ENCODE results near the gene CPNE9. TPM values are rescaled to one million over a fixed set of nuclear protein-coding genes. Genes with fewer than 3 reads are reported as not detected.
A peak's percentile ranks its signal among the peaks of the same experiment; 100 is the strongest.

The CPNE9 gene
- total RNA-seq, 1 donor from 2014 or later: 54.6 TPM

DNA sequence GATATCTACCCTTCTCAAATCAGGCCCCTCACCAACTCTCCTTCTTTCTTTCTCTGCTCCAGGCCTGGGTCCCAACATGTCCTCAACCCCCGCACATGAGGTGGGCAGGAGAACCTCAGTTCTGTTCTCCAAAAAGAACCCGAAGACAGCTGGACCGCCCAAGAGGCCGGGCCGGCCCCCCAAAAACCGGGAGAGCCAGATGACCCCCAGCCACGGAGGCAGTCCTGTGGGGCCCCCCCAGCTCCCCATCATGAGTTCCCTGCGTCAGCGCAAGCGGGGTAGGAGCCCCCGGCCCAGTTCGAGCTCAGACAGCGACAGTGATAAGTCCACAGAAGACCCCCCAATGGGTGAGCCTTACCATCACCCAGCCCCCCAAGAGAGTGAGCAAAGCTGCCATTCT, 40.5 kb downstream of the CPNE9 start:
- no peak for TF ChIP-seq CTCF (IDR thresholded peaks at IDR 0.05; ENCODE audit: partially characterized antibody, unreplicated experiment)
- DNase-seq: no peak
- Mint-ChIP-seq H3K27ac (ENCODE audit: unreplicated experiment) (no peak overlapping the region), H3K4me3 (ENCODE audit: unreplicated experiment) (no peak overlapping the region), H3K36me3 (ENCODE audit: unreplicated experiment) (no peaks in the 10 kb centered on the region), H3K27me3 (ENCODE audit: unreplicated experiment) (peaks cover 6% of the 10 kb centered on the region), H3K9me3 (ENCODE audit: unreplicated experiment) (peaks cover 6% of the 10 kb centered on the region), H3K4me1 (ENCODE audit: low read depth, unreplicated experiment) (no peaks in the 10 kb centered on the region)

- TF ChIP-seq CTCF (IDR thresholded peaks at IDR 0.05; ENCODE audit: partially characterized antibody, unreplicated experiment): no peak
- H3K4me3 Mint-ChIP-seq (ENCODE audit: unreplicated experiment): no peak overlapping the region
- no peak for DNase-seq
- no peaks in the 10 kb centered on the region for H3K36me3 Mint-ChIP-seq (ENCODE audit: unreplicated experiment)
- H3K4me1 Mint-ChIP-seq (ENCODE audit: low read depth, unreplicated experiment): peaks cover 5% of the 10 kb centered on the region
- H3K9me3 Mint-ChIP-seq (ENCODE audit: unreplicated experiment): peaks cover 13% of the 10 kb centered on the region
- H3K27ac Mint-ChIP-seq (ENCODE audit: unreplicated experiment): no peak overlapping the region
- peaks cover 13% of the 10 kb centered on the region for H3K27me3 Mint-ChIP-seq (ENCODE audit: unreplicated experiment)
Measured at GRCh38 chr3:9745521-9745920, 41.9 kb downstream of the CPNE9 start.

- Mint-ChIP-seq H3K4me3 (ENCODE audit: unreplicated experiment) (no peak overlapping the region), H3K9me3 (ENCODE audit: unreplicated experiment) (peaks cover 13% of the 10 kb centered on the region)
- no peak for TF ChIP-seq CTCF (IDR thresholded peaks at IDR 0.05; ENCODE audit: partially characterized antibody, unreplicated experiment)
Measured at GRCh38 chr3:9746330-9746729, 42.7 kb downstream of the CPNE9 start.

DNA sequence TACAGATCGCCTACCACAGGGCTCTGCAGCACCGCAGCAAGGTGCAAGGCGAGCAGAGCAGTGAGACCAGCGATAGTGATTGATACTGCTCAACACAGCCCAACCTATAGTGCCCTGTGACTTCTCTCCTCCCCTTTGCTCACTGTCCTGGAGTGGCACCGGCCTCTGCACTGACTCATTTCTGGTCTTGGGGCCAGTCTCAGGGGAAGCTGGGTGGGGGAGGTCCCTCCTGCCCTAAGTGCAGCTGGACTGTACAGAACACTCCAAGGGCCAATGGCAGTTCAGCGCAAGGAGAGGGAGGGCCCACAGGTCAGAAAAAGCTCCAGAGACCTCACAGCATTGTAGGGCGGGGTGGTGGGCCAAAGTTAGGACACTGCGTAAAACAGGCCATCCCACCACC, 43.6 kb downstream of the CPNE9 start:
- Mint-ChIP-seq H3K4me1 (ENCODE audit: low read depth, unreplicated experiment) (peaks cover 10% of the 10 kb centered on the region), H3K36me3 (ENCODE audit: unreplicated experiment) (no peaks in the 10 kb centered on the region), H3K4me3 (ENCODE audit: unreplicated experiment) (no peak overlapping the region), H3K27ac (ENCODE audit: unreplicated experiment) (no peak overlapping the region), H3K27me3 (ENCODE audit: unreplicated experiment) (peaks cover 18% of the 10 kb centered on the region), H3K9me3 (ENCODE audit: unreplicated experiment) (peaks cover 13% of the 10 kb centered on the region)
- no peak for DNase-seq
- TF ChIP-seq CTCF (IDR thresholded peaks at IDR 0.05; ENCODE audit: partially characterized antibody, unreplicated experiment): no peak

More at GRCh38 chr3:9746330-9746729, 42.7 kb downstream of the CPNE9 start:
- H3K36me3 Mint-ChIP-seq (ENCODE audit: unreplicated experiment): no peaks in the 10 kb centered on the region
- H3K27me3 Mint-ChIP-seq (ENCODE audit: unreplicated experiment): peaks cover 13% of the 10 kb centered on the region
- peaks cover 7% of the 10 kb centered on the region for H3K4me1 Mint-ChIP-seq (ENCODE audit: low read depth, unreplicated experiment)
- DNase-seq: no peak
- H3K27ac Mint-ChIP-seq (ENCODE audit: unreplicated experiment): no peak overlapping the region

DNA sequence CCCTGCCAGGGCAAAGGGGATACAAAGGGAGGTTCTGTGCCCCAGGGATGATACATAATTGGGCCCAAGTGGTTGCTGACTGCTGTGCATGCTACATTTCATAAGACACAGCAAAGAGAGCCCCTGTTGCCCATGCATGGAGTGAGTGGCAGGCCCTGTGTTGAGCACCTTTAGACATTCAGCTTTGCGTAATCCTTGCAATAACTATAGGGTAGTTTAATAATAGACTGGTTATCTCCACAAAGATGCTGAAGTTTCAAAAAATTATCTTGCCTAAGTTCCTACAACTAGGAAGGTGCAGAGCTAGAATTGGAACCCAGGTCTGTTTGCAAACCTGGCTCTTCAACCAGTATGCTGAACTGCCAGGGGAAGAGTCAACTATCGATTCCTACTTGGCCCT, 44.4 kb downstream of the CPNE9 start:
- peaks cover 13% of the 10 kb centered on the region for H3K9me3 Mint-ChIP-seq (ENCODE audit: unreplicated experiment)
- H3K4me3 Mint-ChIP-seq (ENCODE audit: unreplicated experiment): no peak overlapping the region
- H3K4me1 Mint-ChIP-seq (ENCODE audit: low read depth, unreplicated experiment): peaks cover 10% of the 10 kb centered on the region
- H3K27ac Mint-ChIP-seq (ENCODE audit: unreplicated experiment): peak overlapping the region; percentile 17
- no peaks in the 10 kb centered on the region for H3K36me3 Mint-ChIP-seq (ENCODE audit: unreplicated experiment)
- DNase-seq: no peak
- H3K27me3 Mint-ChIP-seq (ENCODE audit: unreplicated experiment): peaks cover 18% of the 10 kb centered on the region
- no peak for TF ChIP-seq CTCF (IDR thresholded peaks at IDR 0.05; ENCODE audit: partially characterized antibody, unreplicated experiment)

Measured in glutamatergic neuron (in vitro differentiated cells).